GM21526 (cell line): ENCODE measurements around the gene IRS2.

Source experiments
- ATAC-seq: cut with Tn5 transposase; IDR thresholded peaks from one replicate; pipeline ENCODE4 v1.9.1; 2021; ENCODE audit warnings: moderate library complexity; ENCODE audit not compliant: unreplicated experiment, low FRiP score

IRS2 gene

DNA sequence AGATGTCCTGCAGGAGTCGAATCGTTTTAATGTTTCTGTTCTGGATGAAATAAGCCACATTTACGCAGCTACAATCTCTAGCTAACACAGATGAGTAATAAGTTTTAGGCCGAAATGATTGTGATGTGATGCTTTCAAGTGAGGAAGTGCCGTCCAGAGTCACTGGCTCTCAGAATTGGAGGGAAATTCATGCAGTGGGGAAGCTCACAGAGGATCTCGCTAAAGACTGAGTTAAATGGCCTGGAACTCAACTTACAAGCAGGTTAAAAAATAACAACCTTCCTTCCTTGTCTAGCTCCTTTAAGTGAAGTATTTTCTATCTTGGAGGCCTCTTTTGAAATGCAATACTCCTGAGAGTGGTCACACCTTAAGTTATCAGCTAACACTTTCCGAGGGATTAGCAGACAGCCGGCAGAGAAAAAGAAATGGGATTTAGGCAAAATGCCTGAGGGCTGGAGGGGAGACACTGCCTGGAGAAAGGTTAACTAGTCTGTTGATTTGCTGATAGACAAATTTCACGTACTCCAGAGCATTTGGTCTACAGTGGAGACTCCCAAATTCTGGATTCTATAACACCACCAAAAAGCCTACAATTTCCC lies 74.2 kb downstream of the IRS2 start:
- no peak for ATAC-seq

DNA sequence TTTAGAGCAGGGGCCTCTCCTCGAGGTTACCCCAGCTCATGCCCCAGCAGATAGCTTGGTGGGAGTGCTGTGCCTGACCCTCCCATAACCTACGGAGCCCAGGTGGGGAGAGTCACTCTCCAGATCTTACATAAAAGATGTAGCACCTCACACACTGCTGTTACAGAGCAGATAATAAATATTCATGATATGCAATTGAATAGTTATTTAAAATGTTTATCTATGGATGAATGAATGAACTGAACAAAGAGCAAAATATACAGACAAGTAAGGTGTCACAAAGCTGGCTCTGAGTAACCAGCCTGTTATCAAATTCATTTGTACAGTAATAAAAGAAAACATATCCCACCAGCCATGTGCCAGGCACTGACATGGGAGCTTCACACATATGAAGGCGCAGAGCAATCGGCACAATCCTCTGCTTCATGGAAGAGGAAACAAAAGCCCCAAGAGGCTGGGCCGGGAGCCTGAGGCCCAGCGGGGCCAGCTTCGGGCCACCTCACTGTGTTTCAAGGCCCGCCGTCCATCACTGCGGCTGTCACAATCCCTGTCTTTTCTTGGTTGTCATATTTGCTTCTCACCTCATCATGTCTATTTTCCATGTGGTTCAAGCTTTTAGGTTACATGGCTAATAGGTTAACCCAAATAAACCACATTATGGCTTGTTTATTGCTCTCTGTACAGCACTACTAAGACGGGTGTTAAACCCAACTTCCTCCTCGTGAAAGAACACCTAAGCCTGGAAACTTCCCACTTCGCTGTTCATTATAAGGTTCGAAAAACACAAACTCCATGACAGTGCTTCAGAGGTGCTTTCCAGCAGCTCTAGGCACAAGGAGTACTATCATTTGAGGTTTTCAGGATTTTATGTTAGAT lies 78.4 kb downstream of the IRS2 start:
- no peak for ATAC-seq

DNA sequence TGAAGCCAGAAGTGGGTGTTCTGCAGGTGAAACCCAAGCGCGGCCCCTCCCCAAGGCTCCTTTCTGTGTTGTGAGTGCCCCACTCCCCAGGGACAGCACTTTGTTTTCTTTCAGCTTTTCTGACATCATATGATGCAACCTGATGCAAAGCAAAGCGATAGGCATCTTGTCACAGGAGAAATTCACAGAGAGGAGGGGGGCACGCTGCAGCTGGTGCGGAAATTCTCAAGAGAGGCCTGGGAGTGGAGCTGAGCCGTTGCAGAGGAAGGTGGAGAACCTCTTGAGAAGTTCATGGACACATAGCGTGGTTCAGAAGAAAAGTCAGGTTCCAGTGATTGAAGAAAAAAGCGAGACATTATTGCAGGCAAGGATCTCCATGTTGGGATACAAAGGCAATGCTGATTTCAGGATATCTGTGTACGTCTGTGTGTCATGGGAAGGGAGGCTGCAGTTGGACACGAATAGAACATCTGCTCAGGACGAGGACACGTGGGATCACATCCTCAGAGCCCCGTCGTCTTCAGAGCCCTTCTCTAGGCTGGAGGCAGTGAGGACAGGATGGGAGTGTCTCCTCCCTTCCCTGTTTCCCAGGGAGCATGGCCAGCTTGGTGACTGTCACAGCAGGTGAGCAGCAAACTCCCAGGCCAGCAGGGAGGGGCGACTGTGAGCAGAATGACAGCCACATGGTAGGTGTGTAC lies 79.2 kb downstream of the IRS2 start:
- ATAC-seq = no peak

DNA sequence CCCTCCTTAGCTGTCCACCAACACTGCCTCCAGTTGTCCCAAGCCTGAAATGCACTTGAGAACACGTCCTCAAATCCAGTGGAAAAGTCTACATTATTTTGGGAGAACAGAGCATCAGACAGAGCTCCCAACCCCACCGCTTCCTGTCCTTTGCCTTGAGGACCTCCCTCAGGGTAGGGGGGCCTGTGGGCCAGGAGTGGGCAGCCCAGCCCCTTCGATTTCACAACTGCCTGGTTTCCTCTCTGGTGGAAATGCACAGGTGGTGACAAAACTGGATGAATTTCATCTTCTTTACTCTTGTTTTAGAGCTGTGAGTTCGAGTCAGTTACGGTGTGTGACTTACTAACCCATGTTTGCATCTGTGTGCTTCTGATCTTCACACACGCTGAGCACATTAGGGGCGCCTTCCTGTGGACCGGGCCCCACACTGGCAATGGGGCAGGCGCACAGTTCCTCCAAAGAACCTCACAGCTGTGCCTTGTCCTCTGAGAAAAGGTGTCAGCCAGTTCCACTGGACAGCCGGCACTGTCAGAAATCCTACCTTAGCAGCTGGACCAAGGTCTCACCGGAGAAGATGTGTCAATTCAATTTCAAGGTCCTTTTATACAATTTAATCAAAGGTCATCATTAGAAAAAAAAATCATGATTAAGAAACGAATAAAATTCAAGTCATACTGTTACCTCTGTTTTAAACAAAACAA lies 80.2 kb downstream of the IRS2 start:
- no peak for ATAC-seq

DNA sequence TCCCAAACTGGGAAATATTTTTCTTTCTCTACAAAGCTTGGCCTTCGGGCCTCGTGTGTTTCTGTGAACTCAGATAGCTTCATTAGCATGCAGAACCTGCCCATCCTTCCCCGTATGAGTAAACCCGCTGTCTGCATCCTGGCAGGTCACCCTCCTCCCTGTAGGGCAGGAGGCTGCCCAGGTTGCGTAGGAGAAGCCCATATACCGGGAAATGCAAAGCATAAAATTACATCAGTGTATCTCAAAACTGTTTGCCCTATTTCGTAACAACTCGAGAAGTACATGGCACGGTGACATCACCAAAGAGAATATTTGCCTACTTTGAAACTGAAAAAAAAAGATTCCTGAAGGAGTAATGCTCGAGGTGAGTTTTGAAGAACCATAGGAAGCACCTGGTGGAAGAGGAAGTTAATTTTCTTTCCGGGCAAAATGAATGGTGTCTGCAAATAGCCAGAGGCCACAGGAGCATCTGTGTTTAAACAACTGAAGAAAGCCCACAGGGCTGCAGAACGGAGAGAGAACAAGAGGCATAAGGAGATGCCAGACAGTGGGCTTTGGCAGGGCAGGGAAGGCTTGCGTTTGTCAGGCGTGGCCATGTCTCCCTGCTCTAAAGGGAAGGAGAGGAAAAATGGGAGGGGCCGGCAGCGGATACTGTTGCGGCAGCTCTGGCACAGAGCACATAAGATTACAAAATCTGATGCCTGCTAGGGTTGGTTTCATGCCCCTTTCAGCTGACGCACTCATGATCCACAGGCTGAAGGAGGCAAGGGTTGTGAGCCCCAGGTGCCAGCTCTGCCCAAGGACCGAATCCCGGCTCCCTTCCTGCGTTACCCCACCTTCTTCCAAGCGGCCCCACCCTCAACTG lies 81.4 kb downstream of the IRS2 start:
- no peak for ATAC-seq

DNA sequence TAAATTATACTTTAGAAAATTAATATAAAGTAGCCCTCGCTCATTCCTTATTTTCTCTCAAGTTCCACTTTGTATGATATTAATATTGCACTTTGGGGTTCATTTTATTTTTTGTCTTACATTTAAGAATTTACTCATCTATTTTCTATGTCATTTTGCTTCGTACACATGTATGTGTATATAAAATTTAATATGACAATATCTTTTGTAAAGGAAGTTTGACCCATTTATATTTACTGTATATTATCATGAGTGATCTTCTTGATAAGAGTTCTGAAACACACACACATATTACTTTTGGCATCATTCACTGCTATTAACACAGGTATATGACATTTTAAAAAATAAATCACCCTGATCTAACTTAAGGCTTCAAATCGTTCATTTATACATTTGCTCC lies 83.1 kb downstream of the IRS2 start:
- ATAC-seq = no peak
